Neural progenitor cell (in vitro differentiated cells): ENCODE data around the gene NHLRC1. TPM values are rescaled to one million over a fixed set of nuclear protein-coding genes. Genes with fewer than 3 reads are reported as not detected.

Experiments
- DNase-seq: peaks from one replicate; pipeline ENCODE4 v3.0.0-alpha.2; 2016; ENCODE audit warnings: low spot score
- H2AFZ ChIP-seq: fragments of 200-600 bp; sonication (generic); replicated peaks from 2 replicates; pipeline ENCODE4 v1.6.1; 2016; ENCODE audit warnings: antibody characterized with exemption
- H3F3A ChIP-seq: fragments of 200-600 bp; sonication (generic); 2 replicates; pipeline ENCODE4 v1.6.1; 2016; ENCODE audit warnings: antibody characterized with exemption, low read depth
- H3K27ac ChIP-seq: fragments of 200-600 bp; sonication (generic); 2 replicates; pipeline ENCODE4 v1.5.1; 2016; ENCODE audit warnings: mild to moderate bottlenecking
- H3K27me3 ChIP-seq: fragments of 200-600 bp; sonication (generic); 2 replicates; pipeline ENCODE4 v1.6.1; 2016; ENCODE audit warnings: mild to moderate bottlenecking, moderate library complexity
- H3K36me3 ChIP-seq: fragments of 200-600 bp; sonication (generic); 2 replicates; pipeline ENCODE4 v1.5.1; 2016
- H3K4me1 ChIP-seq: fragments of 200-600 bp; sonication (generic); 2 replicates; pipeline ENCODE4 v1.6.1; 2016; ENCODE audit warnings: mixed run types
- H3K4me2 ChIP-seq: fragments of 200-600 bp; sonication (generic); 2 replicates; pipeline ENCODE4 v1.6.1; 2016
- H3K4me3 ChIP-seq: fragments of 200-600 bp; sonication (generic); 2 replicates; pipeline ENCODE4 v1.5.1; 2016
- H3K79me2 ChIP-seq: fragments of 200-600 bp; sonication (generic); 2 replicates; pipeline ENCODE4 v1.6.1; 2016; ENCODE audit warnings: low read depth
- H3K9ac ChIP-seq: fragments of 200-600 bp; sonication (generic); 2 replicates; pipeline ENCODE4 v1.6.1; 2016
- H3K9me3 ChIP-seq: fragments of 200-600 bp; sonication (generic); 2 replicates; pipeline ENCODE4 v1.5.1; 2016; ENCODE audit warnings: low read depth
- H4K20me1 ChIP-seq: fragments of 200-600 bp; sonication (generic); 2 replicates; pipeline ENCODE4 v1.6.1; 2016; ENCODE audit warnings: low read depth
- H3K27ac Mint-ChIP-seq: 3 replicates; pipeline ENCODE4 v1.8.0; 2021; ENCODE audit warnings: mixed read lengths
- H3K27me3 Mint-ChIP-seq: 2 replicates; pipeline ENCODE4 v1.8.0; 2022; ENCODE audit warnings: low read depth, mild to moderate bottlenecking, inconsistent platforms, moderate library complexity, mixed read lengths; ENCODE audit not compliant: insufficient read depth
- H3K36me3 Mint-ChIP-seq: 3 replicates; pipeline ENCODE4 v1.8.0; 2021; ENCODE audit warnings: mixed read lengths
- H3K4me1 Mint-ChIP-seq: 3 replicates; pipeline ENCODE4 v1.8.0; 2021; ENCODE audit warnings: mixed read lengths
- H3K4me3 Mint-ChIP-seq: 3 replicates; pipeline ENCODE4 v1.8.0; 2021; ENCODE audit warnings: mild to moderate bottlenecking, moderate library complexity, mixed read lengths
- H3K9me3 Mint-ChIP-seq: 3 replicates; pipeline ENCODE4 v1.8.0; 2020; ENCODE audit warnings: mixed read lengths
- CTCF ChIP-seq: fragments of 200-600 bp; sonication (generic); IDR thresholded peaks from 2 replicates; pipeline ENCODE4 v1.5.1; 2017; ENCODE audit warnings: antibody characterized with exemption, mild to moderate bottlenecking
- EZH2 ChIP-seq: fragments of 200-600 bp; sonication (generic); IDR thresholded peaks from 2 replicates; pipeline ENCODE4 v1.6.1; 2017; ENCODE audit warnings: antibody characterized with exemption, mild to moderate bottlenecking, moderate library complexity
- EZH2phosphoT487 ChIP-seq: fragments of 200-600 bp; sonication (generic); IDR thresholded peaks from 2 replicates; pipeline ENCODE4 v1.6.1; 2017; ENCODE audit warnings: antibody characterized with exemption
- total RNA-seq: library from RNA; depleted of rRNA; stranded (reverse); fragments of >200 nt; gene quantifications from 2 replicates; pipeline ENCODE4 v1.2.3, GENCODE V29; 2015; ENCODE audit warnings: low replicate concordance

Gene NHLRC1
- total RNA-seq, 1 donor from 2014 or later = not detected

DNA sequence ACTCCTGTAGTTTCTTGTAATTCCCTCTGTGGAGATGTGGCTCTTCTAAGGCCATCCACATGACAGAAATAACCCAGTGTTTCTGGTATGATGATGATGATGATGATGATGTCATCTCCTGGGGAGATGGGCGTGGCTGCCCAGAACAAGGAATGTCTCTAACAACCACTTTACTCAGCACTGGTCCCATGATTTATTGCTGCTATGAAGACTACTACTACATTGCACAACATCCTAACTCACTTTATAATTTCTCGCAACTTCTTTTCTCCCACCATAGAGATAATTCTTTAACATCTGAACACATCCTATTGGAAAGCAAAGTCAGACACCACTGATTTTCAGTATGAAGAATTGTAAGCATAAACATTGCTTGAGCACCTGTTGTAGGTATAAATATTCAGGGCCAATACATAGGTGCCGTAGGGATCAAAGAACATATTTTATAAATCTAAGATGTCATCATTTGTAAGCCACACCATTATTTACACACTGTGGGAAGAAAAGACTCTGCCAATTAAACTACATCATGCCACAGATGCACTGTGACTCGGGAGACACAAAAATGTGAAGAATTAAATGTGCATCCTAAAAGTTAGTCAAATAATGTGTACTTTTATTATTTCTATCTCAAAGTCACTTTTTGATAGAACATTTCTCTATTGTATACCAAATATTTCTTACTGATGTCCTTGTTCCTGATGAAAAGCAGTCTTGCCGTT lies 26.0 kb upstream of the NHLRC1 start:
- Histone ChIP-seq H3K4me3 (no peak overlapping the region), H4K20me1 (no peaks in the 10 kb centered on the region), H3K27me3 (no peaks in the 10 kb centered on the region), H3K36me3 (no peaks in the 10 kb centered on the region), H2AFZ (no peak overlapping the region), H3K79me2 (peaks cover 4% of the 10 kb centered on the region), H3F3A (peaks cover 7% of the 10 kb centered on the region), H3K4me2 (no peak overlapping the region), H3K9me3 (no peaks in the 10 kb centered on the region), H3K27ac (no peak overlapping the region), H3K4me1 (peaks cover 8% of the 10 kb centered on the region), H3K9ac (no peak overlapping the region)
- no peak for DNase-seq
- H3K36me3 Mint-ChIP-seq = peaks cover 2% of the 10 kb centered on the region
- peaks cover 3% of the 10 kb centered on the region for H3K4me1 Mint-ChIP-seq
- no peak overlapping the region for H3K27ac Mint-ChIP-seq
- TF ChIP-seq CTCF (no peak), EZH2phosphoT487 (no peak), EZH2 (no peak)
- H3K9me3 Mint-ChIP-seq = no peaks in the 10 kb centered on the region
- H3K4me3 Mint-ChIP-seq = no peak overlapping the region
- no peaks in the 10 kb centered on the region for H3K27me3 Mint-ChIP-seq

- no peak overlapping the region for H3K27ac ChIP-seq
- no peaks in the 10 kb centered on the region for H3K4me1 ChIP-seq
- no peaks in the 10 kb centered on the region for H3F3A ChIP-seq
- no peak overlapping the region for H3K4me2 ChIP-seq
- no peaks in the 10 kb centered on the region for H3K36me3 ChIP-seq
- no peak overlapping the region for H2AFZ ChIP-seq
- H3K27me3 ChIP-seq = no peaks in the 10 kb centered on the region
- H3K79me2 ChIP-seq = no peaks in the 10 kb centered on the region
- Mint-ChIP-seq H3K27ac (no peak overlapping the region), H3K27me3 (no peaks in the 10 kb centered on the region), H3K4me3 (no peak overlapping the region), H3K9me3 (no peaks in the 10 kb centered on the region), H3K36me3 (peaks cover 2% of the 10 kb centered on the region), H3K4me1 (no peaks in the 10 kb centered on the region)
- no peak for TF ChIP-seq CTCF
- TF ChIP-seq EZH2 = no peak
- TF ChIP-seq EZH2phosphoT487 = no peak
- no peaks in the 10 kb centered on the region for H3K9me3 ChIP-seq
- no peak overlapping the region for H3K9ac ChIP-seq
- no peaks in the 10 kb centered on the region for H4K20me1 ChIP-seq
- no peak overlapping the region for H3K4me3 ChIP-seq
- DNase-seq = no peak
Measured at GRCh38 chr6:18147616-18148015, 25.1 kb upstream of the NHLRC1 start.

- Histone ChIP-seq H3K79me2 (no peaks in the 10 kb centered on the region), H3K4me3 (no peak overlapping the region), H2AFZ (no peak overlapping the region), H4K20me1 (no peaks in the 10 kb centered on the region), H3K4me2 (no peak overlapping the region), H3K27me3 (no peaks in the 10 kb centered on the region), H3K36me3 (no peaks in the 10 kb centered on the region), H3K4me1 (peaks cover 1% of the 10 kb centered on the region), H3K9ac (no peak overlapping the region), H3F3A (peaks cover 5% of the 10 kb centered on the region), H3K27ac (no peak overlapping the region), H3K9me3 (no peaks in the 10 kb centered on the region)
- Mint-ChIP-seq H3K4me1 (no peaks in the 10 kb centered on the region), H3K4me3 (no peak overlapping the region), H3K36me3 (peaks cover 2% of the 10 kb centered on the region), H3K27me3 (no peaks in the 10 kb centered on the region), H3K9me3 (no peaks in the 10 kb centered on the region), H3K27ac (no peak overlapping the region)
- DNase-seq = no peak
- no peak for TF ChIP-seq EZH2phosphoT487
- TF ChIP-seq EZH2 = no peak
- no peak for TF ChIP-seq CTCF
Measured at GRCh38 chr6:18147160-18147559, 24.7 kb upstream of the NHLRC1 start.
